Osteoblast (primary cell): ENCODE data around the gene ELAC1. TPM values are rescaled to one million over a fixed set of nuclear protein-coding genes. Genes with fewer than 3 reads are reported as not detected.
A peak's percentile ranks its signal among the peaks of the same experiment; 100 is the strongest.

ENCODE experiments used
- DNase-seq: peaks from one replicate; pipeline ENCODE4 v3.0.0; 2011; ENCODE audit warnings: low spot score, mixed read lengths; ENCODE audit not compliant: insufficient read length; ENCODE audit errors: missing footprints
- H2AFZ ChIP-seq: 2 replicates; pipeline ENCODE4 v1.6.0; 2011; ENCODE audit warnings: mild to moderate bottlenecking, low read length
- H3K27ac ChIP-seq: 2 replicates; pipeline ENCODE4 v1.5.1; 2011; ENCODE audit warnings: mild to moderate bottlenecking, low read depth, low read length, moderate library complexity
- H3K27me3 ChIP-seq: 2 replicates; pipeline ENCODE4 v1.6.0; 2012; ENCODE audit warnings: mild to moderate bottlenecking, control low read depth, inconsistent platforms, low read length, moderate library complexity; ENCODE audit not compliant: insufficient read depth
- H3K36me3 ChIP-seq: 2 replicates; pipeline ENCODE4 v1.5.1; 2011; ENCODE audit warnings: mild to moderate bottlenecking, low read length, control low read depth, moderate library complexity; ENCODE audit not compliant: insufficient read depth
- H3K4me1 ChIP-seq: 2 replicates; pipeline ENCODE4 v1.5.1; 2011; ENCODE audit warnings: mild to moderate bottlenecking, low read length, control low read depth, moderate library complexity; ENCODE audit not compliant: insufficient read depth
- H3K4me2 ChIP-seq: 2 replicates; pipeline ENCODE4 v1.6.0; 2011; ENCODE audit warnings: mild to moderate bottlenecking, low read length; ENCODE audit not compliant: insufficient read depth
- H3K4me3 ChIP-seq: fragments of 200-600 bp; sonication (generic); 3 replicates; pipeline ENCODE4 v1.5.1; 2012; ENCODE audit warnings: mild to moderate bottlenecking, low read length, inconsistent platforms; ENCODE audit not compliant: insufficient read depth
- H3K79me2 ChIP-seq: 2 replicates; pipeline ENCODE4 v1.6.0; 2012; ENCODE audit warnings: mild to moderate bottlenecking, low read length, control low read depth, inconsistent platforms; ENCODE audit not compliant: insufficient read depth
- H3K9me3 ChIP-seq: 2 replicates; pipeline ENCODE4 v1.5.1; 2011; ENCODE audit warnings: low read depth, low read length, control low read depth
- H4K20me1 ChIP-seq: 2 replicates; pipeline ENCODE4 v1.6.0; 2012; ENCODE audit warnings: mild to moderate bottlenecking, low read length, control low read depth; ENCODE audit not compliant: insufficient read depth
- CTCF ChIP-seq: IDR thresholded peaks from 2 replicates; pipeline ENCODE4 v1.5.1; 2011; ENCODE audit warnings: mild to moderate bottlenecking, low read depth, low read length, moderate library complexity; ENCODE audit errors: extremely low read depth
- total RNA-seq: library from RNA; depleted of rRNA; stranded (reverse); fragments of >200 nt; gene quantifications from 2 replicates; pipeline ENCODE4 v1.2.3, GENCODE V29; 2012

The ELAC1 gene
- total RNA-seq, 1 donor, result 6.5 TPM

- Histone ChIP-seq H3K36me3 (no peaks in the 10 kb centered on the region), H3K27ac (no peak overlapping the region), H3K4me3 (no peak overlapping the region), H3K79me2 (no peaks in the 10 kb centered on the region), H3K9me3 (no peaks in the 10 kb centered on the region), H3K27me3 (no peaks in the 10 kb centered on the region), H4K20me1 (no peaks in the 10 kb centered on the region), H2AFZ (no peak overlapping the region), H3K4me2 (no peak overlapping the region), H3K4me1 (no peaks in the 10 kb centered on the region)
- no peak for DNase-seq
- TF ChIP-seq CTCF, result no peak
Measured at GRCh38 chr18:50955253-50955652, 12.6 kb upstream of the ELAC1 start.

GRCh38 chr18:50956116-50956515, 11.7 kb upstream of the ELAC1 start:
- Histone ChIP-seq H3K4me1 (no peaks in the 10 kb centered on the region), H3K27ac (no peak overlapping the region), H2AFZ (no peak overlapping the region), H3K9me3 (no peaks in the 10 kb centered on the region), H4K20me1 (no peaks in the 10 kb centered on the region), H3K79me2 (no peaks in the 10 kb centered on the region), H3K4me2 (no peak overlapping the region), H3K4me3 (no peak overlapping the region), H3K27me3 (no peaks in the 10 kb centered on the region), H3K36me3 (no peaks in the 10 kb centered on the region)
- no peak for TF ChIP-seq CTCF
- DNase-seq, result no peak

- H3K9me3 ChIP-seq, result peaks cover 5% of the 10 kb centered on the region
- no peaks in the 10 kb centered on the region for H3K36me3 ChIP-seq
- H3K79me2 ChIP-seq, result no peaks in the 10 kb centered on the region
- no peak for DNase-seq
- no peaks in the 10 kb centered on the region for H3K4me1 ChIP-seq
- no peak overlapping the region for H2AFZ ChIP-seq
- no peak overlapping the region for H3K4me2 ChIP-seq
- TF ChIP-seq CTCF, result no peak
- H3K4me3 ChIP-seq, result no peak overlapping the region
- H3K27me3 ChIP-seq, result no peaks in the 10 kb centered on the region
- H3K27ac ChIP-seq, result no peak overlapping the region
- H4K20me1 ChIP-seq, result no peaks in the 10 kb centered on the region
Measured at GRCh38 chr18:50961974-50962373, 5.9 kb upstream of the ELAC1 start.

- H4K20me1 ChIP-seq, result no peaks in the 10 kb centered on the region
- H3K79me2 ChIP-seq, result peaks cover 23% of the 10 kb centered on the region
- H3K4me2 ChIP-seq, result peak overlapping the region; percentile 85
- H3K4me3 ChIP-seq, result no peak overlapping the region
- H3K36me3 ChIP-seq, result peaks cover 2% of the 10 kb centered on the region
- DNase-seq, result peak; percentile 36
- H3K27me3 ChIP-seq, result no peaks in the 10 kb centered on the region
- no peak for TF ChIP-seq CTCF
- no peak overlapping the region for H3K27ac ChIP-seq
- H3K4me1 ChIP-seq, result peaks cover 21% of the 10 kb centered on the region
- no peak overlapping the region for H2AFZ ChIP-seq
- no peaks in the 10 kb centered on the region for H3K9me3 ChIP-seq
Measured at GRCh38 chr18:50969448-50969847, 1.6 kb downstream of the ELAC1 start.
